ENCODE results near the gene PRKCE. TPM values are rescaled to one million over a fixed set of nuclear protein-coding genes. Genes with fewer than 3 reads are reported as not detected.

Gene PRKCE
- total RNA-seq, 3 donors from 2014 or later (not counting 1 experiment from before 2014, with no cell fraction given): 35.2 to 42.1 (median 38.6) TPM

GRCh38 chr2:45765007-45765727, 113.7 kb downstream of the PRKCE start:
- no peak for TF ChIP-seq CTCF (IDR thresholded peaks at IDR 0.05)
- Mint-ChIP-seq H3K4me1 (peaks cover 4 to 6% of the 10 kb centered on the region in 2 donors), H3K27ac (no peak overlapping the region), H3K4me3 (no peak overlapping the region), H3K27me3 (ENCODE audit: low read depth in 2 of 2) (peaks cover 0 to 8% of the 10 kb centered on the region in 2 donors), H3K9me3 (no peaks in the 10 kb centered on the region), H3K36me3 (no peaks in the 10 kb centered on the region)
- Histone ChIP-seq H3K9me3 (ENCODE audit: control insufficient read depth, insufficient read depth, low read length) (no peaks in the 10 kb centered on the region), H3K27me3 (ENCODE audit: control insufficient read depth, insufficient read depth, low read length) (no peaks in the 10 kb centered on the region), H3K4me1 (ENCODE audit: control insufficient read depth, insufficient read depth, low read length) (no peaks in the 10 kb centered on the region), H3K36me3 (ENCODE audit: control insufficient read depth, insufficient read depth, low read length) (no peaks in the 10 kb centered on the region), H3K4me3 (ENCODE audit: low read length) (no peak overlapping the region), H3K27ac (ENCODE audit: low read length) (no peak overlapping the region)
- ATAC-seq (peak in 1 of 3 donors; percentile 55), DNase-seq (no peak)
- intact Hi-C loops (cut with micrococcal nuclease): no loop called here
- WGBS (ENCODE audit: insufficient coverage): 70% methylated on average over 6 of the region's 8 CpGs

GRCh38 chr2:45765728-45766254, 114.3 kb downstream of the PRKCE start:
- H3K4me3 Mint-ChIP-seq: no peak overlapping the region
- H3K36me3 ChIP-seq (ENCODE audit: control insufficient read depth, insufficient read depth, low read length): no peaks in the 10 kb centered on the region
- H3K27me3 Mint-ChIP-seq (ENCODE audit: low read depth in 2 of 2): peaks cover 0 to 10% of the 10 kb centered on the region in 2 donors
- 93% methylated on average over 4 of the region's 5 CpGs for WGBS (ENCODE audit: insufficient coverage)
- no peak overlapping the region for H3K27ac ChIP-seq (ENCODE audit: low read length)
- no peak for TF ChIP-seq CTCF (IDR thresholded peaks at IDR 0.05)
- no peak for ATAC-seq
- peaks cover 5 to 7% of the 10 kb centered on the region in 2 donors for H3K4me1 Mint-ChIP-seq
- DNase-seq: no peak
- intact Hi-C loops (cut with micrococcal nuclease): no loop called here
- no peak overlapping the region for H3K27ac Mint-ChIP-seq
- H3K9me3 ChIP-seq (ENCODE audit: control insufficient read depth, insufficient read depth, low read length): no peaks in the 10 kb centered on the region
- no peaks in the 10 kb centered on the region for H3K36me3 Mint-ChIP-seq
- H3K27me3 ChIP-seq (ENCODE audit: control insufficient read depth, insufficient read depth, low read length): no peaks in the 10 kb centered on the region
- no peaks in the 10 kb centered on the region for H3K9me3 Mint-ChIP-seq
- H3K4me1 ChIP-seq (ENCODE audit: control insufficient read depth, insufficient read depth, low read length): no peaks in the 10 kb centered on the region
- no peak overlapping the region for H3K4me3 ChIP-seq (ENCODE audit: low read length)

- Histone ChIP-seq H3K27ac (ENCODE audit: low read length) (no peak overlapping the region), H3K4me1 (ENCODE audit: control insufficient read depth, insufficient read depth, low read length) (no peaks in the 10 kb centered on the region)
- peaks cover 5 to 13% of the 10 kb centered on the region in 2 donors for H3K4me1 Mint-ChIP-seq
These were observed 116.7 kb downstream of the PRKCE start for GRCh38 chr2:45768208-45768607.

More at GRCh38 chr2:45768208-45768607, 116.7 kb downstream of the PRKCE start:
- Histone ChIP-seq H3K4me3 (ENCODE audit: low read length) (no peak overlapping the region), H3K27me3 (ENCODE audit: control insufficient read depth, insufficient read depth, low read length) (no peaks in the 10 kb centered on the region), H3K9me3 (ENCODE audit: control insufficient read depth, insufficient read depth, low read length) (no peaks in the 10 kb centered on the region), H3K36me3 (ENCODE audit: control insufficient read depth, insufficient read depth, low read length) (no peaks in the 10 kb centered on the region)
- Mint-ChIP-seq H3K27me3 (ENCODE audit: low read depth in 2 of 2) (peaks cover 0 to 10% of the 10 kb centered on the region in 2 donors), H3K4me3 (no peak overlapping the region), H3K36me3 (no peaks in the 10 kb centered on the region), H3K9me3 (no peaks in the 10 kb centered on the region), H3K27ac (no peak overlapping the region)
- intact Hi-C loops (cut with micrococcal nuclease): no loop called here
- no peak for TF ChIP-seq CTCF (IDR thresholded peaks at IDR 0.05)
- WGBS (ENCODE audit: insufficient coverage): 100% methylated on average over 2 of the region's 3 CpGs
- ATAC-seq (no peak), DNase-seq (no peak)
